HG02943 (cell line): ENCODE data around the gene DENND2A.
"Not testable (repeated sequence)": the region's sequence is repeated elsewhere in the genome, so short reads cannot be mapped to it uniquely, and the experiment has no call there.

Source experiments
- ATAC-seq: cut with Tn5 transposase; IDR thresholded peaks from one replicate; pipeline ENCODE4 v1.9.1; 2021; ENCODE audit warnings: mild to moderate bottlenecking, low read depth, moderate library complexity; ENCODE audit not compliant: unreplicated experiment

The DENND2A gene

GRCh38 chr7:140553236-140553635 is 87.4 kb downstream of the DENND2A start:
- ATAC-seq = not testable (repeated sequence)

DNA sequence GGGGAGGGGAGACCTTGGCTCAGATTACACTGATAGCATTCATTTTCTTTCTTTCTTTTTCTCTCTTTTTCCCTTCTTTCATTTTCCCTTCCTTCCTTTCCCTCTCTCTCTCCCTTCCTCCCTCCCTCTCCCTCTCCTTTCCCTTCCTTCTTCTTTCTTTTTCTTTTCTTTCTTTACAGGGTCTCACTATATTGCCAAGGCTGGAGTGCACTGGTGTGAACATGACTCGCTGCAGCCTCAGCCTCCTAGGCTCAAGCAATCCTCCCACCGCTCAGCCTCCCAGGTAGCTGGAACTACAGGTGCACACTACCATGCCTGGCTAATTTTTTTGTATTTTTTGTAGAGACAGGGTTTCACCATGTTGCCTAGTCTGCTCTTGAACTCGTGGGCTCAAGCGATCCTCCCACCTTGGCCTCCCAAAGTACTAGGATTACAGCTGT is 88.4 kb downstream of the DENND2A start:
- ATAC-seq = no peak

GRCh38 chr7:140551355-140552239 is 89.0 kb downstream of the DENND2A start:
- ATAC-seq = no peak

- no peak for ATAC-seq
Measured at GRCh38 chr7:140546947-140547346, 93.7 kb downstream of the DENND2A start.

GRCh38 chr7:140544388-140544826 is 96.2 kb downstream of the DENND2A start:
- no peak for ATAC-seq

DNA sequence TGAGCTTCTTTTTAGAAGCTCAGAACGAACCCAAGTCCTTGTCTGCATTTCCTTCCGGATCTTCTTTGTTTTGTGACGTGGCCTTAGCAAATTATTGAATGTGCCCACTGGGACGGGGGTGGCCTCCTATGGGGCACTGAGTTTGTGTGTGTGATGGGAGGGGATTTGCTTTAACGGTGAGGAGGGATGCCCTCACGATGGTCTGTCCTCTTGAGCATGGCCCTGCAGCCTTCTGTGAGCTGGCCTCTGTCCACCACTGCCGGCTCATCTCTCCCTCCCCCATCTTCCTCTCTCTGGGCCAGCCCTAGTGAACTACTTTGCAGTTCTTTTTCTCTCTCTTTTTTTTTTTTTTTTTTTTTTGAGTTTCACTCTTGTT is 98.4 kb downstream of the DENND2A start:
- ATAC-seq = no peak

DNA sequence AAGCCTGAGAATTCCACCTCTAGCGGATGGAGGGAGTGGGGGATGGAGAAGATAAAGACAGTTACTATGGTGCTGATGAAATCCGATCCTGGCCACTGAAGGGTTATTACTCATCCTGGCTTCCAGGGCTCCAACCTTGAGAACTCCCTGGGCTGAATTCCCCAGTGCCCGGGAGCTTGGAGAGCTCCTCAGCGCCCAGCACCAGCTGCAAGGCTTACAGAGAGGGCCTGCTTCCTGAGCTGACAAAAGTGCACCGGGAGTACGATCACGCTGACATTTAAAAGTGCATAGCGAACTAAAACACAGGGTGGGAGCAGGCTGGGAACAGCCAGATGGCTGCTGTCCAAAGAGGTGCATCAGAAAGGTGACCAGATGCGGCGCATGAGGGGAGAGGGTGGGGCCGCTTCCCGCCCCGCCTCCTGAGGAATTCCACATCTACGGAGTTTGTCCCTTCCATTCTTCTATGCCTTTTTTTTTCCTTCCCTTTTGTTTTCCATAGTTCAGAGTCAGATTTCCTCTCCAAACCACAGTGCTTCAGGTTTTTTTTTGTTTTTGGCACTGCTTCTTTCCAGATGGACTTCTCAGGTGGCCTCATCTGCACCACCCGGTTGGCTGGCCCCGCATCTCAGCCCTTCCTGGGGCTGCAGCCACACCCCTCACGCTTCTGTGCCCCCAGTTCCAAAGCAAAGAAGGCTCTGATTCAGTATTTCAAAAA is 98.9 kb downstream of the DENND2A start:
- no peak for ATAC-seq

DNA sequence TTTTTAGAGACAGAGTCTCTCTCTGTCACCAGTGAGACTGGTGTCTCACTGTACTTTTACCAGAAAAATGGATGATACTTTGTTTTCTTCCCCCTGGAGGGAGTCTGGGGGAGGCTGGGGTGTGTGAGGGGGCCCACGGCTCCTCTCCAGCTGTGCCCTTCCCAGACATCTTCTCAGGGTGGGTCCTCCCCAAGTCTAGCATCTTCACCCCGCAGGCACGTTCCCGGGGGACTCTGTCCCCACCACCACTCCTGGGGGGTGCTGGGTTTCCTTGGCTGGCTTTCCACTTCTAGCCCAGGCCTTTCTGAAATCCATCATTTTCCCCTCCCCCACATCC is 99.5 kb downstream of the DENND2A start:
- ATAC-seq = no peak

GRCh38 chr7:140540136-140540777 is 100.4 kb downstream of the DENND2A start:
- ATAC-seq = no peak

DNA sequence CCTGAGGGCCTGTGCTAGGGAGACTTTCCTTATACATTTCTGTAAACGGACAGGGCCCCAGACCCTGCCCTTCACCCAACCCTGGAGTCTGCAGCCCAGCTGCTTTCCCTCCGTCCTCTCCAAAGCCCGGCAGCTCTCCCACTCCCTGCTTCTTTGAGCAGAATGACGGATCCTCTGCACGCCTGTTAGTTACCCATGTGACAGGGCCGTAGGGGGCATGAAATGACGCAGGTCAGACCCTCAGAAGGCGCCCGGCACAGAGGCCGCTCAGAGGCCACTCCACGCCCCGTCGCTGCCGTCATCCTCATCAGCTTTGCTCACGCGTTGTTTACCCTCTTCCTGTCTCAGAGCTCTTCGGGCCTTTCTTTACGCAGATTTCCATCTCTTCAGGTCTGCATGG is 101.2 kb downstream of the DENND2A start:
- ATAC-seq = no peak

DNA sequence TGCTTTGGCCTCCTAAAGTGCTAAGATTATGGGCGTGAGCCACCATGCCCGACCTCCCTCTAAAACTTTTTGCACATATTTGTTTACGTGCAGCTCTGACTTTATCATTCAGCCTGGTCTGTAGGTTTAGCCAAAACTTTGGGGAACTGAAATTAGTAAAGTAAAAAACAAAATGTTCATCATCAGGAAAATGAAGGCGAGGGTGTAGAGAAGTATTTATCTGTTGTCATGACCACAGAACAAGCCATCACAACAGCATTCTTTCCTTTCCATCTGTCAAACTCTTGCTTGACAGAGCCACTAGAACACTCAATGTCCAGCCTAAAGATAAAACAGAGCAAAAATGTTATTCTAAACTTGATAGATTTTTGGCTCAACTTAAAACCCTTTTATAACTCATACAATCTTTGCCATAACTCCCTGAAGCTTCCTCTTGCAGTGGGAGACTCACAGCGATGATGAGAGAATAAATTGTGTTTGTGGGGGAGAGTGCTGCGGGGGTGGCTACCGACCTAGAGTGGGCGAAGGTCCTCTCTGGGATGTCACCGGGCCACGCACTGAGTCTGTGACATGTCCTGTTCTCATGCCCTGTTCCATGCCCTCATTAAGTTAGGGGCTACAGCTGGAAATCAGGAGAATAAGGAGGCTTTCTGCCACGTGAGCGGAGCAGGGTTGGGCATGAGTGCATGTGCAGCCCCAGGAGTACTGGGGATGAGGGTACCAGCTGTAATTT is 102.7 kb downstream of the DENND2A start:
- ATAC-seq = no peak

GRCh38 chr7:140534743-140535142 is 105.9 kb downstream of the DENND2A start:
- no peak for ATAC-seq

DNA sequence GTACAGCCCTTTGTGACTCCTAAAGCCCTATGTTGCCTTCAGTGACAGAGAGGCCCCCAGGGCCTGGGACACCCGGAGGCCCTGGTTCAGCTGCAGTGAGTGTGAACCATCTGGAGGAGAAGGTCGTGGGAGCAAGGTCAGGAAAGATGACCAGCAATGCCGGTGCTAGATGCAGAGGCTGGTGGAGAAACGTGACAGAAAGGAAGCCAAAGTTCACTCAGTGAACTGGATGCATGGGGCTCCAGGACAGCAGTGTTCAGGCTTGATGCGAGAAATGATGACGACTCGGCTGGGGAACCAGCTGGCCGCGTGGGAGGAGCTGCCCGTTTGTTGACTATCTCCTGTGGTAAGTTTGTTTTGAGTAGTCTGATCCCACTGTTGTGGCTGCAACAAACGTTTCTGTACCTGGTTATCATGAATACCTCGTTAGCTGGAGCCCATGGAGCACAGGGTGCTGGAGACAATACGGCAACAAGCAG is 107.2 kb downstream of the DENND2A start:
- ATAC-seq = no peak

GRCh38 chr7:140529428-140529827 is 111.2 kb downstream of the DENND2A start:
- ATAC-seq = not testable (repeated sequence)

DNA sequence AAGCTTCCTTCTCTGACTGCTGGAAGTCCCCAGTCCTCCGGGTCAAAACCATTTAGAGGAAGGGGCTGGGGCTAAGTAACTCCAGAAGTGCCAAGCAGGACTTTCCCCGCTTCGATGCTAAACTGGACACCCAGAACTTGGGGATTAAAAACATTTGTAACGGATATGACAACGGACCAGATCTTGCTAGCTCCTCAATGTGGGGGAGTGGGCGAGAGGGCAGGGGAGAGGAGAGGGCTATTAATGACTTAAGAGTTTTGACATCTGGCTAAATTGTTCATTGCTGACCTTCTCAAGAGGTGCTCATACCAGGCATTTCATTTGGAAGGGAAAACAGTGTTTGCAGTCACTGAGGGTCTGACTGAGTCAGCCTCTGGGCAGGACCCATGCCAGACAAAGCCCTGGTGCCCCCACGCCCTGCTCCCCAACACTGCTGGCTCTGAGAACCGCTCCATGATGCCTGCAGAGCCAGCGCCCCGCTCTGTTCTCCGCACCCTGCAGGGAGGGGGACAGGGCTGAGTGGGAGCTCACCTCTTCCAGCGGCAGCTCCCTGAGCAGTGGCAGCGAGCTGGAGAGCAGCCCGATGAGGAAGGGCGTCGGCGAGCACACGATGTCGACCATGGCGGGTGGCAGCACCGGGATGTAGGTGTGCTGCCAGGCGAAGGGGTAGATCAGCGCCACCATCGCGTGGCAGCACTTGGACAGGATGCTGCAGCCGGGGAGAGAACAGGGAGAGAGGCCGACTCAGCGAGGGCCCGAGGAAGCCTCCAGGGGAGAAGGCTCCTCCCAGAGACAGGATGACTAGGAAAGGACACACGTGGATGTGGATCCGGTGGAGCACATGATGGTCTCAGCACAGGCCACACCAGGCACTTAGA is 113.6 kb downstream of the DENND2A start:
- no peak for ATAC-seq

GRCh38 chr7:140526214-140526613 is 114.4 kb downstream of the DENND2A start:
- ATAC-seq = no peak

DNA sequence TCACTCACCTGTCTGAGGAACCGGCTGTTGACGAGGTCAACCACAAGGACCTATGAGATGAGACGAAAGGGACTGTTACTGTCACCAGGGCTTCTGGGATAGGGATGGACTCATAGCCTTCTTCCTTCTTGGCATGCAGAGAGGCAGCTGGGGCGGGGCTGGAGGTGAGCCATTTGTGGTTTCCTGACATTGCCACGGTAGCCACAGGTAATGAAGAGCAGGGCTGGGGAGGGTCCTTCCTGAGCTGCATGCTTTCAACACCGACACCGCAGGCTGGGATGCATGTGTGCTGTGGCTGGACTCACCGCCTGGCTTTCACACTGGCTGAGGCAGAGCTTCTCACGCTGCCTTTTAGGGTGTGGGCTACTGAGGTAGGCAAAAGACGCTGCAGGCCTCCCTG is 114.9 kb downstream of the DENND2A start:
- ATAC-seq = no peak

DNA sequence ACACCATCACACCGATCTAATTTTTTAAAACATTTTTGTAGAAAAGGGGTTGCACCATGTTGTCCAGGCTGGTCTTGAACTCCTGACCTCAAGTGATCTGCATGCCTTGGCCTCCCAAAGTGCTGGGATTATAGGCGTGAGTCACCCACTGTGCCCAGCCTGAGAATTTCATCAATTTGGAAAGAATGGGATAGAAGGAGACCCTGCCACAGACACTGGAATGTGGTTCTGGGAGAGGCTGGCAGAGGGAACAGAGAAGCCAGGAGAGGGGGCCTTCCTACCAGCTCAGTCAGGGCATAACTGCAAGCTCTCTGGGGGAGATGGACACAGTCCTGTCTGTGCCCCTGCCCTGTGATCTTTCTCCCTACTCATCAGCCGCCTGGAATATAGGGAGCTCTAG is 119.2 kb downstream of the DENND2A start:
- no peak for ATAC-seq

- no peak for ATAC-seq
Measured at GRCh38 chr7:140519007-140519399, 121.6 kb downstream of the DENND2A start.
